Esophagus squamous epithelium (tissue), 4 donors: ENCODE results near the gene DVL1.

ENCODE experiments used
- CTCF ChIP-seq, 6 experiments: fragments of 450-650 bp in 4 of 6; fragments of 200-600 bp in 2 of 6; sonication (generic) in 2 of 6; IDR thresholded peaks; one replicate each; pipeline ENCODE4 v1.5.1; 2016 to 2019; ENCODE audit warnings: antibody characterized with exemption in 6 of 6, mild to moderate bottlenecking in 4 of 6, moderate library complexity in 4 of 6
- POLR2A ChIP-seq, 4 donors: fragments of 450-650 bp; IDR thresholded peaks; one replicate each; pipeline ENCODE4 v1.6.1; 2017; ENCODE audit warnings: antibody characterized with exemption in 4 of 4, mild to moderate bottlenecking in 4 of 4, moderate library complexity in 3 of 4

- TF ChIP-seq CTCF (IDR thresholded peaks at IDR 0.05) (no peak), POLR2A (IDR thresholded peaks at IDR 0.05) (no peak)
Measured at GRCh38 chr1:1319646-1319941, 29.6 kb downstream of the DVL1 start.
